Lower leg skin (tissue), 3 donors: ENCODE measurements around the gene AFAP1L2.

Experiments used
- CTCF ChIP-seq, 3 donors: fragments of 450-650 bp; IDR thresholded peaks; one replicate each; pipeline ENCODE4 v1.5.1; 2016; ENCODE audit warnings: antibody characterized with exemption in 3 of 3, mild to moderate bottlenecking in 3 of 3, moderate library complexity in 2 of 3
- POLR2A ChIP-seq, 2 donors: fragments of 450-650 bp; IDR thresholded peaks; one replicate each; pipeline ENCODE4 v1.6.1; 2016 to 2017; ENCODE audit warnings: antibody characterized with exemption in 2 of 2, mild to moderate bottlenecking in 1 of 2, moderate library complexity in 1 of 2

DNA sequence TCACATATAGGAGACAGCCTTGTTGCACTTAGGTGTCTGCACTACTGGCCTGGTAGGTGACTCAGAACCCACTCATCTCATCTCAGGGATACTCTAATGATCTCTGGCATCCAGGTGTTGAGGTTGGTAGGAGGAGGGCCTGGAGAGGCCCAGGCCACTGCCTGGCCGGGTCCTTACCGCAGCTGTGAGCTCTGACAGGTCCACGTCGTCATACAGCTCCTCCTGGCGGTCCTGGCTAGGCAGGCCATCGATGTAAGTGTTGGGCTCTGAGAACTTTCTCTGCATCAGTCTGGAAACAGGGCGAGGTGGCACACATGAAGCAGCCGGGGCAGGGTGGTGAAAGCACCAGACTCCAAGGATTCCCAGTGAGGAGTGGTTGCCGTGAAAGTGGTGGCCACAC lies 103.1 kb downstream of the AFAP1L2 start:
- TF ChIP-seq CTCF (IDR thresholded peaks at IDR 0.05) = no peak
- no peak for TF ChIP-seq POLR2A (IDR thresholded peaks at IDR 0.05)
